ENCODE measurements around the gene SNAI3.
A peak's percentile ranks its signal among the peaks of the same experiment; 100 is the strongest.

SNAI3 gene

GRCh38 chr16:88721236-88721635 is 34.9 kb upstream of the SNAI3 start:
- DNase-seq, result no peak

GRCh38 chr16:88720396-88720970 is 34.2 kb upstream of the SNAI3 start:
- DNase-seq, result no peak

- no peak for DNase-seq
These were observed 33.6 kb upstream of the SNAI3 start for GRCh38 chr16:88719933-88720296.

- no peak for DNase-seq
These were observed 33.1 kb upstream of the SNAI3 start for GRCh38 chr16:88719267-88719932.

GRCh38 chr16:88718178-88718577 is 31.9 kb upstream of the SNAI3 start:
- DNase-seq, result peak in 1 of 2 donors; percentile 32

- no peak for DNase-seq
These were observed 30.3 kb upstream of the SNAI3 start for GRCh38 chr16:88716601-88717001.

GRCh38 chr16:88716201-88716600 is 29.9 kb upstream of the SNAI3 start:
- DNase-seq, result no peak

GRCh38 chr16:88715312-88716190 is 29.2 kb upstream of the SNAI3 start:
- DNase-seq, result no peak

- no peak for DNase-seq
These were observed 28.4 kb upstream of the SNAI3 start for GRCh38 chr16:88714420-88715302.

- DNase-seq, result no peak
These were observed 27.5 kb upstream of the SNAI3 start for GRCh38 chr16:88713568-88714419.

- no peak for DNase-seq
These were observed 26.7 kb upstream of the SNAI3 start for GRCh38 chr16:88713054-88713453.

- no peak for DNase-seq
These were observed 26.2 kb upstream of the SNAI3 start for GRCh38 chr16:88712362-88712979.

- no peak for DNase-seq
These were observed 25.5 kb upstream of the SNAI3 start for GRCh38 chr16:88711750-88712340.

GRCh38 chr16:88710556-88710955 is 24.2 kb upstream of the SNAI3 start:
- DNase-seq, result no peak

- DNase-seq, result no peak
These were observed 20.9 kb upstream of the SNAI3 start for GRCh38 chr16:88706965-88707826.

- peak; percentile 89 to 95 for DNase-seq
These were observed 20.1 kb upstream of the SNAI3 start, which contains the start of the genes CTU2 and RNF166 for GRCh38 chr16:88706229-88706964. Gene CTU2 (plus strand): TSS chr16:88706503. CDS start chr16:88706531, 28 bp downstream. Gene RNF166 (minus strand): TSS chr16:88706408. CDS start chr16:88706325, 83 bp downstream.

GRCh38 chr16:88705801-88706228 is 19.5 kb upstream of the SNAI3 start:
- DNase-seq, result peak in 1 of 2 donors; percentile 20

- peak; percentile 68 to 72 for DNase-seq
These were observed 18.9 kb upstream of the SNAI3 start for GRCh38 chr16:88705076-88705684.

All from inflammatory macrophage (primary cell).